HG03469 (cell line): Measurements from ENCODE around the gene ZNF138.
"Not testable (repeated sequence)": the region's sequence is repeated elsewhere in the genome, so short reads cannot be mapped to it uniquely, and the experiment has no call there.

ENCODE experiments used
- ATAC-seq: cut with Tn5 transposase; IDR thresholded peaks from one replicate; pipeline ENCODE4 v1.9.1; 2021; ENCODE audit warnings: mild to moderate bottlenecking, moderate library complexity, moderate number of reproducible peaks; ENCODE audit not compliant: unreplicated experiment

ZNF138 gene

GRCh38 chr7:64794171-64794844, at the start of gene ZNF138:
Gene ZNF138, plus strand, starts transcription at chr7:64794428. Its CDS starts 141 bp downstream, at chr7:64794569.
- ATAC-seq: peak; percentile 100

- no peak for ATAC-seq
Observed at GRCh38 chr7:64744680-64745079, 49.5 kb upstream of the ZNF138 start.

DNA sequence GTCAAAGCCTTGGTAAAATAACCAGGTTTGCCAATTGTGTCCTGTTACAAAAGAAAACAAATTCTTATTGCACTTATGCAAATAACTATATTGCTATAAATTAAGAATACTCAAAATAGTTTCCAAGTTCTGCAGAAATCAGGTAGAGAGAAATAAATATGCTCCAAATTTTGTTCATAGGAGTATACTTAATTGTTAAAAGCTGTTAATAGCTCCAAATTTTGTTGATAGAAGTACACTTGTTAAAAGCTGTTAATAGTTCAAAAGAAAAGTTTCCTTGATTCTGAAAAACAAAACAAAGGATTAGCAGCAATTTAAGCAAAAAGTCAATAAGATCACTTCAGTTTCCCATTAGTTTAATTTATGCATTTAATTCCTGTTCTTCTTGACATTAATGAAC, 46.4 kb upstream of the ZNF138 start:
- no peak for ATAC-seq

DNA sequence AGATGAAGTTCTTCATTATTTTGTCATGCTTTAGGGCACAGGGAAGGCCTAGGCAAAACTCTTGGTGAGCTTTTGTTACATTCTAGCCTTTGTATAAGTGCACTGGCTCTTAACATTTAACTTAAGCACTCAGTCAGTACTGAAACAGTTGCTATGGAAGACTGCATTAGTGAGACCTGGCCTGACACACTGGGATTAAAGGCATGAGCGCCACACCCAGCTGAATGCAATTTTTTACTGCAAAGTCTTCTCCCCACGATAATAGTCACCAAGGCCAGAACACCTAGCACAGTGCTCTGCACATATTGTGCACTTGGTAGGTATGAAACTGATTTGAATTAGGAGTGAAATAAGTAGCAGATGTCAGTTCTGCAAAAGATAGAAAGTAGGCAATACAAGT, 41.2 kb upstream of the ZNF138 start:
- no peak for ATAC-seq

GRCh38 chr7:64755865-64756264, 38.4 kb upstream of the ZNF138 start:
- no peak for ATAC-seq

GRCh38 chr7:64758151-64758550, 36.1 kb upstream of the ZNF138 start:
- no peak for ATAC-seq

DNA sequence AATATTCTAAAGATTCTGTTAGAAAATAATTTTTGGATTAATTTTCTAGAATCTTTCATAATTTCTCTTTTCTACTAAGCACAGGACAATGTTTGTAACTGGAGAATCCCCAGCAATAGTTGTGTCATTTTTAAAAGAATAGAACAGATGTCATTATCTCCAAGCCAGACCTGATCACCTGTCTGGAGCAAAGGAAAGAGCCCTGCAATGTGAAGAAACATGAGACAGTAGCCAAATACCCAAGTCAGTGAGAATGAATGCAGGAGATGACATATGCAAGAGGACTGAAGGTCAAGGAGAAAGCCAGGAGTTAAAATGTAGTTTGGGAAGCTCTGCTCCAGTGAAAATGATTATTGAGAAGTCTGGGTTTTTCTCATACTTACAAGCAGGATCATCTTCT, 25.4 kb upstream of the ZNF138 start:
- ATAC-seq: no peak

DNA sequence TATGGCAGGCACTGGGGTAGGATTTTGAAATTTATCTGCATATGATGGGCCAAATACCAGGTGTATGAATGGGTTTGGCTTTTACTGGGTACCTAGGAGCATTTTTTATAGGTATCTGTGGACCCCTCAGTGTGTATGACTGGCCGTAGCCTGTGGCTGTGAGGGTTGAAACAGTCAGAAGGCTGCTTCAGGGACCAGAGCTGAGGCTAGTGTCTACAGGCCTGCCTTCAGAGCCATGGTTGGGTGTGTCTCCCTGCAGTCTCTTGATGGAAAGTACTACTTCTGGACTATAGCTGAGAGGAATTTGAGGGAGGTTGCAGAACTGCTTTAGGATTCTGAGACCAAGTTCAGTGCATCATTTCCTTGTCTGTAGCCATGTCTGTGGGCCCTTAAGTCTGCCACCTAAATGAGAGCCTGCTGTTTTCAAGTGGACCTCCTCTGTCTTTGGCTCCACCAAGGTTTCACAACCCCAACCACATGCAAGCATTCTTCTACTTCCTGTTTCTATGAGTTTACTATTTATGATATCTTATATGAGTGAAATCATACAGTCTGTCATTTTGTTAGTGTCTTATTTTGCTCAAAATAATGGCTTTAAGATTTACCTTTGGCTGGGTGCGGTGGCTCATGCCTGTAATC, 19.9 kb upstream of the ZNF138 start:
- no peak for ATAC-seq

- ATAC-seq: no peak
Observed at GRCh38 chr7:64775289-64775688, 18.9 kb upstream of the ZNF138 start.

DNA sequence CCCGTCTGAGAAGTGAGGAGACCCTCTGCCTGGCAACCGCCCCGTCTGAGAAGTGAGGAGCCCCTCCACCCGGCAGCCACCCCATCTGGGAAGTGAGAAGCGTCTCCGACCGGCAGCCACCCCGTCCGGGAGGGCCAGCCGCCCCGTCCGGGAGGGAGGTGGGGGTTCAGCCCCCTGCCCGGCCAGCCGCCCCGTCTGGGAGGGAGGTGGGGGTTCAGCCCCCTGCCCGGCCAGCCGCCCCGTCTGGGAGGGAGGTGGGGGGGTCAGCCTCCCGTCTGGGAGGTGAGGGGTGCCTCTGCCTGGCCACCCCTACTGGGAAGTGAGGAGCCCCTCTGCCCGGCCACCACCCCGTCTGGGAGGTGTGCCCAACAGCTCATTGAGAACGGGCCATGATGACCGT, 9.4 kb upstream of the ZNF138 start:
- not testable (repeated sequence) for ATAC-seq

GRCh38 chr7:64787295-64787694, 6.9 kb upstream of the ZNF138 start:
- ATAC-seq: no peak

- ATAC-seq: not testable (repeated sequence)
Observed at GRCh38 chr7:64789241-64789640, 5.0 kb upstream of the ZNF138 start.

DNA sequence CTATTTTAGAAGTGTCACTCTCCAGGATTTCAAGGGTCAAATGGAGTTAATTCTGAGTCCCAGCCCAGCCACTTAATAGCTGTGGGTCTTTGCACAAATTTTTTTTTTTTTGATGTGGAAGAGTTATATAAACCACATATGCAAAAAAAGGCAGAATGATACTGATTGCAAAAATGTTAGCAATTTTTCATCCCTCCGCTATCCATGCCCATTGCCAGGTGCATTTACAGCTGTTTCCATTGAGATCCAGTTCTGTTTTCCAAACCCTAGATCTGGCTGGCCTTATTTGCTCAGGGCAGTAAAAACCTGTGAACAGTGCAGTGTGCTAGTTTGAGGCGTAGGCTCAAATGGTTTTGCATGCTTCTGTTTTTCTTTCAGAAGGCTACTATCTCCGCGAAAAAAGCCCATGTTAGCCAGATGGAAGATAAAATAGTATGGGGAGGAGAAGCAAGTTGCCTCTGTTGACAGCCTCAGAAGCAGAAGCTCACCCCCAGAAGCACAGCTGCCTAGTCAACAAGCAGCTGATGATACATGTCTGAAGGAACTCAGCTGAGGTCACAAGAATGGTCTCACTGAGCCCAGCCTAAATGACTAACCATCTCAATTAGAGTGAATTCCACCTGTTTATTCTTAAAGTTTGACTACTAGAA, 997 bp upstream of the ZNF138 start:
- ATAC-seq: no peak

DNA sequence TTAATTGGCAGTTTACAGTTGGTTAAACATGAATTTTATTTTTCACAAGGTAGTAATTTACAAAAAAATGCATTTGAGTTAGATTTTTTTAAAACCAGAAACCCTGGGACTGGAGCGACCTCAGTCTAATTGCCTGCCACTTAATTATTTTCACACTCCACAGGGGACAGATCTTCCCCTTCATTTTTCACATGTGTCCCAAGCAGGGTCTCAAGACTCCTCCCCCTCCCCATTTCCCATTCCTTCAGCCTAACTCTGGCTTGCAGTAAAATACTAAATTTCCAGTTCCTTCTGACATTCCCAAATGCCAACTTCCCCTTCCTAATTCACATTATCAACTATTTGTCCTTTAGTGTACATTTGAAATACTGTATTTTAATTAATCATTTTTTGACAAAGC, 948 bp downstream of the ZNF138 start:
- ATAC-seq: no peak

GRCh38 chr7:64799169-64799568, 4.9 kb downstream of the ZNF138 start:
- not testable (repeated sequence) for ATAC-seq

- no peak for ATAC-seq
Observed at GRCh38 chr7:64802699-64803098, 8.5 kb downstream of the ZNF138 start.

DNA sequence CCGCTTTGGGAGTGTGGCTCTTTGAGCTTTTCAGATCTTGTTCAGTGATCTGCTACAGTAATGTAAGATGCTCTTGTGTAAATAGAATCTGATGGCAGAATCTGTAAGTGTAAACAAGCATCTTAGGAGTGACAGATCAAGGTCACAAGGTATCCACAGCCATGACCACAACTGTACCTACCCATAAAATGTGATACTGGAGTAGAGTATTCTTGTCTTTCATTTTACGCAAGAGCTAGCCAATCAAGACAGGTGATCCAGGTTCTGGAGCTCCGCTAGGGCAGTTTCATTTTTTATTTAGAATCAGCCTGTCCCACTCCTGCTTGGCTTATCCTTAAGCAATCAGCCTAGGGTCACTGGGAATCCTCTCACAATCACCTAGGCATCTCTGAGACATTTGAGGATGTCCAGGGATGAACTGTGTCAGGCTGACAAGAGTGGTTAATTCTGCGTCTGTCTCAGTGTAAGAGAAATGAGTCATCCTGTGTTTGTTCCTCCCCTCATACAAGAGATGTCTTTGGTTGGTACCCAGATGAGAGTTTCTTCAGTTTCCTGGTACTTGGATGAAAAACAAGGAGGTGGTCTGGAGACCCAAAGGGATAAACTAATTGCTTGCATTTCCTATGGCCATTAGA, 13.6 kb downstream of the ZNF138 start:
- ATAC-seq: no peak

DNA sequence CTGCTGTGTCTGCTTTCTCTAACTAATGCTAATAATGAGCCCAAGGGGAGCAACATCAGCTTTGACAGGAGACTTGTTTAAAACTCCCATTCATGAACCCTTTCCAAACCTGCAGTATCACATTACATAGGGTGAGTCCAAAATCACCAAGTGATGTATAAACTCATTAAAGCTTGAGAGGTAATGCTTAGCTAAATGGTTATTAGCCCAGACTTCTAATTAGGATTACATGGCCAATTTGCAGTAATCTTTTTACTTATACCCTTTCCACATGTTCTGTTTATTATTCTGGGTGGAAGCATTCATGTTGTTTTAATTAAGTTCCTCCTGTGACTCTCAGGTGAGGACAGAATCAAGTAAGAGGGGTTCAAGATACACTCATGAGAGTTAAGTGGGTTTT, 17.5 kb downstream of the ZNF138 start:
- no peak for ATAC-seq

- no peak for ATAC-seq
Observed at GRCh38 chr7:64830926-64831325, 36.7 kb downstream of the ZNF138 start.

GRCh38 chr7:64832136-64832535, 37.9 kb downstream of the ZNF138 start:
- ATAC-seq: no peak

GRCh38 chr7:64834989-64835388, 40.8 kb downstream of the ZNF138 start:
- no peak for ATAC-seq

- not testable (repeated sequence) for ATAC-seq
Observed at GRCh38 chr7:64835856-64836255, 41.6 kb downstream of the ZNF138 start.
